Retinal pigment epithelial cell (primary cell): ENCODE results near the gene POU2AF2.

Experiments used
- DNase-seq: peaks from one replicate; pipeline ENCODE4 v3.0.0-alpha.2; 2010; ENCODE audit warnings: low read depth
- H3K4me3 ChIP-seq: 2 replicates; pipeline ENCODE4 v1.5.1; 2011; ENCODE audit warnings: mild to moderate bottlenecking, low read length, control low read depth, moderate library complexity
- CTCF ChIP-seq: conservative IDR thresholded peaks from 2 replicates; pipeline ENCODE4 v1.5.1; 2011; ENCODE audit warnings: low read depth, low read length, control low read depth, inconsistent platforms

The POU2AF2 gene

GRCh38 chr11:111330234-111330893 is 84.8 kb downstream of the POU2AF2 start:
- DNase-seq, result no peak
- no peak for TF ChIP-seq CTCF
- H3K4me3 ChIP-seq, result no peak overlapping the region

- no peak for DNase-seq
- no peak for TF ChIP-seq CTCF
- no peak overlapping the region for H3K4me3 ChIP-seq
Observed at GRCh38 chr11:111331711-111332479, 86.4 kb downstream of the POU2AF2 start.

- H3K4me3 ChIP-seq, result no peak overlapping the region
- no peak for TF ChIP-seq CTCF
- no peak for DNase-seq
Observed at GRCh38 chr11:111334532-111335502, 89.3 kb downstream of the POU2AF2 start.

GRCh38 chr11:111335549-111335948 is 90.0 kb downstream of the POU2AF2 start:
- no peak for TF ChIP-seq CTCF
- DNase-seq, result no peak
- H3K4me3 ChIP-seq, result no peak overlapping the region
